Inferior parietal cortex (tissue), 1 donor: ENCODE data around the gene MYOZ3.

Experiments
- DNase-seq: peaks from one replicate; pipeline ENCODE4 v3.0.0-alpha.2; 2016; ENCODE audit errors: extremely low spot score

Gene MYOZ3

GRCh38 chr5:150659360-150660107 lies 1.5 kb upstream of the MYOZ3 start:
- DNase-seq = no peak

GRCh38 chr5:150660108-150660831 lies 781 bp upstream of the MYOZ3 start:
- DNase-seq = no peak

GRCh38 chr5:150661821-150662596 lies 958 bp downstream of the MYOZ3 start:
- no peak for DNase-seq

GRCh38 chr5:150662731-150663516 lies 1.9 kb downstream of the MYOZ3 start:
- no peak for DNase-seq

- no peak for DNase-seq
Observed at GRCh38 chr5:150663936-150664335, 2.9 kb downstream of the MYOZ3 start.

GRCh38 chr5:150665044-150665443 lies 4.0 kb downstream of the MYOZ3 start:
- no peak for DNase-seq

- no peak for DNase-seq
Observed at GRCh38 chr5:150670275-150670947, 9.4 kb downstream of the MYOZ3 start.

- no peak for DNase-seq
Observed at GRCh38 chr5:150670948-150671310, 9.9 kb downstream of the MYOZ3 start.

- no peak for DNase-seq
Observed at GRCh38 chr5:150671509-150672236, 10.6 kb downstream of the MYOZ3 start.

- DNase-seq = no peak
Observed at GRCh38 chr5:150672237-150672883, 11.3 kb downstream of the MYOZ3 start.

- DNase-seq = no peak
Observed at GRCh38 chr5:150672884-150673275, 11.8 kb downstream of the MYOZ3 start.

GRCh38 chr5:150674341-150674821 lies 13.3 kb downstream of the MYOZ3 start:
- no peak for DNase-seq

- no peak for DNase-seq
Observed at GRCh38 chr5:150675069-150675468, 14.0 kb downstream of the MYOZ3 start.

GRCh38 chr5:150676578-150676977 lies 15.5 kb downstream of the MYOZ3 start:
- no peak for DNase-seq

- no peak for DNase-seq
Observed at GRCh38 chr5:150689120-150689519, 28.1 kb downstream of the MYOZ3 start.

- DNase-seq = no peak
Observed at GRCh38 chr5:150690760-150691159, 29.7 kb downstream of the MYOZ3 start.

- no peak for DNase-seq
Observed at GRCh38 chr5:150692276-150692675, 31.2 kb downstream of the MYOZ3 start.

GRCh38 chr5:150694612-150695011 lies 33.6 kb downstream of the MYOZ3 start:
- no peak for DNase-seq

GRCh38 chr5:150700246-150700593 lies 39.2 kb downstream of the MYOZ3 start:
- no peak for DNase-seq
